HCT116 (cell line): ENCODE measurements around the gene PLCB2.

Source experiments
- CEBPB ChIP-seq: IDR thresholded peaks from 2 replicates; pipeline ENCODE4 v1.6.1; 2012; ENCODE audit warnings: low read depth
- CTCF ChIP-seq, 3 experiments: fragments of 200-600 bp in 1 of 3; sonication (generic) in 1 of 3; IDR thresholded peaks in 2 of 3; conservative IDR thresholded peaks in 1 of 3; 2 replicates each; pipeline ENCODE4 v1.5.1; 2012 to 2017; ENCODE audit warnings: low read depth in 2 of 3, low read length in 2 of 3, antibody characterized with exemption in 1 of 3, borderline replicate concordance in 1 of 3, control low read depth in 1 of 3, mild to moderate bottlenecking in 1 of 3, mixed read lengths in 1 of 3, mixed run types in 1 of 3, moderate library complexity in 1 of 3; ENCODE audit not compliant: insufficient read depth in 1 of 3
- EZH2 ChIP-seq: fragments of 200-600 bp; sonication (generic); IDR thresholded peaks from 2 replicates; pipeline ENCODE4 v1.6.1; 2017; ENCODE audit warnings: antibody characterized with exemption, mixed run types
- EZH2phosphoT487 ChIP-seq: fragments of 200-600 bp; IDR thresholded peaks from 2 replicates; pipeline ENCODE4 v1.6.1; 2018; ENCODE audit warnings: antibody characterized with exemption, borderline replicate concordance
- POLR2A ChIP-seq: IDR thresholded peaks from 2 replicates; pipeline ENCODE4 v1.7.0; 2011; ENCODE audit warnings: borderline replicate concordance; ENCODE audit not compliant: insufficient read depth, insufficient read length; ENCODE audit errors: extremely low read depth
- POLR2AphosphoS5 ChIP-seq: IDR thresholded peaks from 2 replicates; pipeline ENCODE4 v1.6.1; 2011; ENCODE audit warnings: mild to moderate bottlenecking, low read depth, low read length, moderate library complexity
- RAD21 ChIP-seq: IDR thresholded peaks from 2 replicates; pipeline ENCODE4 v1.6.1; 2012; ENCODE audit warnings: low read depth, mild to moderate bottlenecking
- SIN3A ChIP-seq: IDR thresholded peaks from 2 replicates; pipeline ENCODE4 v1.6.1; 2012; ENCODE audit warnings: low read depth
- SRF ChIP-seq: IDR thresholded peaks from 2 replicates; pipeline ENCODE4 v1.6.1; 2012; ENCODE audit warnings: low read depth
- TF ChIP-seq, protein P1 (sequence below): IDR thresholded peaks from 2 replicates; pipeline ENCODE4 v1.6.1; 2012

DNA sequence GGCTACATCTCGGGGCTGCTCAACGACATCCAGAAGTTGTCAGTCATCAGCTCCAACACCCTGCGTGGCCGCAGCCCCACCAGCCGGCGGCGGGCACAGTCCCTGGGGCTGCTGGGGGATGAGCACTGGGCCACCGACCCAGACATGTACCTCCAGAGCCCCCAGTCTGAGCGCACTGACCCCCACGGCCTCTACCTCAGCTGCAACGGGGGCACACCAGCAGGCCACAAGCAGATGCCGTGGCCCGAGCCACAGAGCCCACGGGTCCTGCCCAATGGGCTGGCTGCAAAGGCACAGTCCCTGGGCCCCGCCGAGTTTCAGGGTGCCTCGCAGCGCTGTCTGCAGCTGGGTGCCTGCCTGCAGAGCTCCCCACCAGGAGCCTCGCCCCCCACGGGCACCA lies 41.9 kb downstream of the PLCB2 start:
- no peak for TF ChIP-seq CTCF (IDR thresholded peaks at IDR 0.05 in 2 of 3, conservative IDR thresholded peaks at IDR 0.05 in 1 of 3; ENCODE audit: borderline replicate concordance in 1 of 3, insufficient read depth in 1 of 3, low read depth in 2 of 3, low read length in 2 of 3)
- TF ChIP-seq SIN3A = no peak
- no peak for TF ChIP-seq POLR2A
- TF ChIP-seq EZH2 = no peak
- TF ChIP-seq SRF = no peak
- TF ChIP-seq RAD21 = no peak
- no peak for TF ChIP-seq POLR2AphosphoS5
- TF ChIP-seq, protein P1, sequence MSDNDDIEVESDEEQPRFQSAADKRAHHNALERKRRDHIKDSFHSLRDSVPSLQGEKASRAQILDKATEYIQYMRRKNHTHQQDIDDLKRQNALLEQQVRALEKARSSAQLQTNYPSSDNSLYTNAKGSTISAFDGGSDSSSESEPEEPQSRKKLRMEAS = no peak
- TF ChIP-seq CEBPB = no peak
- TF ChIP-seq EZH2phosphoT487 = no peak
